Heart left ventricle (tissue), 16 donors: Measurements from ENCODE around the gene NUAK2. TPM values are rescaled to one million over a fixed set of nuclear protein-coding genes. Genes with fewer than 3 reads are reported as not detected.

Source experiments
- ATAC-seq, 4 donors: fragments of 200-7000 bp; cut with Tn5 transposase; one replicate each; pipeline ENCODE4 v1.9.1; 2020 to 2022; ENCODE audit warnings: moderate library complexity in 4 of 4, mild to moderate bottlenecking in 3 of 4, moderate number of reproducible peaks in 1 of 4
- DNase-seq, 5 donors: peaks; one replicate each; pipeline ENCODE4 v3.0.0-alpha.2; 2020
- H3K27ac ChIP-seq, 12 donors: fragments of 200-600 bp; sonication (generic) in 4 of 12; one replicate each; pipeline versions ENCODE4 v1.5.0 to v1.8.0; 2016 to 2022; ENCODE audit warnings: mild to moderate bottlenecking in 2 of 12
- H3K27me3 ChIP-seq, 9 donors: fragments of 200-600 bp; sonication (generic) in 2 of 9; one replicate each; pipeline versions ENCODE4 v1.5.1 to v1.8.0; 2016 to 2022; ENCODE audit warnings: mild to moderate bottlenecking in 3 of 9
- H3K36me3 ChIP-seq, 9 donors: fragments of 200-600 bp; sonication (generic) in 2 of 9; one replicate each; pipeline versions ENCODE4 v1.5.0 to v1.8.0; 2018 to 2022; ENCODE audit warnings: mild to moderate bottlenecking in 2 of 9
- H3K4me1 ChIP-seq, 12 donors: fragments of 200-600 bp; sonication (generic) in 4 of 12; one replicate each; pipeline versions ENCODE4 v1.5.0 to v1.8.0; 2016 to 2022; ENCODE audit warnings: mild to moderate bottlenecking in 3 of 12
- H3K4me3 ChIP-seq, 12 donors: fragments of 200-600 bp; sonication (generic) in 4 of 12; one replicate each; pipeline versions ENCODE4 v1.5.0 to v1.8.0; 2017 to 2022; ENCODE audit warnings: mild to moderate bottlenecking in 9 of 12, moderate library complexity in 4 of 12
- H3K9me3 ChIP-seq, 12 donors: fragments of 200-600 bp; sonication (generic) in 4 of 12; one replicate each; pipeline versions ENCODE4 v1.5.0 to v1.8.0; 2016 to 2022; ENCODE audit warnings: mild to moderate bottlenecking in 1 of 12
- CTCF ChIP-seq, 12 donors: fragments of 200-600 bp; sonication (generic) in 4 of 12; IDR thresholded peaks; one replicate each; pipeline versions ENCODE4 v1.5.0 to v1.8.0; 2018 to 2022; ENCODE audit warnings: antibody characterized with exemption in 12 of 12, mild to moderate bottlenecking in 5 of 12
- POLR2A ChIP-seq, 2 donors: fragments of 450-650 bp; IDR thresholded peaks; one replicate each; pipeline ENCODE4 v1.6.1; 2017; ENCODE audit warnings: antibody characterized with exemption in 2 of 2, mild to moderate bottlenecking in 2 of 2, moderate library complexity in 2 of 2
- WGBS, 4 donors: extraction: QIAGEN DNeasy Blood & Tissue Kit in 2 of 4; methylation state at CpG; one replicate each; pipeline versions ENCODE4 v1.1.5 to v1.1.7; 2013 to 2018; 5-methylcytosine and 5-hydroxymethylcytosine counted together
- intact Hi-C, 10 donors: fragments of 100-400 bp; cut with DNase I; formaldehyde crosslinking; loops; one replicate each; pipeline versions ENCODE4 v1.11.1 to v1.14.2; 2022
- polyA plus RNA-seq, 2 donors: library from polyadenylated mRNA; stranded (reverse); fragments of 200-250 nt; gene quantifications; one replicate each; pipeline ENCODE4 v1.2.3, GENCODE V29; 2013
- total RNA-seq, 9 donors: library from RNA; depleted of rRNA in 2 of 9; stranded (reverse); fragments of >200 nt in 2 of 9; fragmentation: NEBNext Ultra II Directional in 3 of 9; extraction: Animal tissue kit (Norgen Biotek cat#: 25700) in 3 of 9; gene quantifications; one replicate each; pipeline versions ENCODE4 v1.1.0 to v1.2.4, GENCODE V29; 2016 to 2023
- donor health status: ischemic (EF 13 %, LVEDD 7.1; RV severe dilation, severe dysfunction).
- donor health status: healthy with polysubstance abuse.
- donor health status: DM: no; HTN: yes; CAD: no.
- donor health status: DM: no; HTN: no; CAD: no.
- donor health status: ischemic (EF 25% LVEDD 6.9; RV normal size, moderate dysfunction).
- donor health status: ischemic (EF 25% LVEDD 5.7; RV mildly dilated, moderate dysfunction).
- donor health status: healthy.
- donor health status: DM: yes; HTN: yes; CAD: no.
- donor health status: ischemic (EF 35%, LVEDD 5.7; RV mildly dilated, moderate dysfunction).
- donor health status: nonischemic (EF 11% LVEDD 7.7; RV severe dilation, severe dysfunction).
- donor health status: DM: yes; HTN: yes; CAD: no.
- donor health status: PGD.
- donor health status: ischemic (EF 29% LVEDD 5.4; RV normal size, mild dysfunction).
- donor health status: nonischemic (EF 23%, LVEDD 6.1; RV moderate dilation, normal function).

Gene NUAK2
- total and polyA plus RNA-seq, 11 donors: 0.25 to 2.6 (median 0.66) TPM

GRCh38 chr1:205274041-205274691 lies 47.4 kb downstream of the NUAK2 start:
- Histone ChIP-seq H3K4me1 (peaks cover 0 to 33% (median 11%) of the 10 kb centered on the region in 12 donors), H3K4me3 (no peak overlapping the region), H3K27ac (no peak overlapping the region), H3K9me3 (no peaks in the 10 kb centered on the region), H3K27me3 (no peaks in the 10 kb centered on the region), H3K36me3 (no peaks in the 10 kb centered on the region)
- intact Hi-C loops: loop anchor here in 2 of 10 donors (1.0 to 10.0 kb wide), 3 partner anchors 51 to 251 kb away; no protein-coding TSS in a partner anchor
- ATAC-seq: no peak
- DNase-seq: no peak
- 71 to 80% (median 78%) methylated on average over 8 of the region's 8 CpGs for WGBS, 4 donors
- TF ChIP-seq POLR2A (IDR thresholded peaks at IDR 0.05): no peak
- TF ChIP-seq CTCF (IDR thresholded peaks at IDR 0.05): no peak

- intact Hi-C loops: loop anchor here in 9 of 10 donors (1.0 to 10.0 kb wide), 4 partner anchors 51 to 251 kb away; no protein-coding TSS in a partner anchor
- no peaks in the 10 kb centered on the region for H3K27me3 ChIP-seq
- ATAC-seq: peak; percentile 70 to 87 (median 78)
- H3K9me3 ChIP-seq: no peaks in the 10 kb centered on the region
- peak; percentile 75 to 90 (median 80) for DNase-seq
- H3K36me3 ChIP-seq: no peaks in the 10 kb centered on the region
- H3K4me3 ChIP-seq: no peak overlapping the region
- no peak for TF ChIP-seq POLR2A (IDR thresholded peaks at IDR 0.05)
- TF ChIP-seq CTCF (IDR thresholded peaks at IDR 0.05): peak; percentile 93 to 99 (median 99)
- 10 to 20% (median 12%) methylated on average over 5 to 7 of the region's 7 CpGs; no CpG with 5 or more reads in 1 of the 4 donors for WGBS, 4 donors
- H3K4me1 ChIP-seq: peaks cover 0 to 33% (median 11%) of the 10 kb centered on the region in 12 donors
- H3K27ac ChIP-seq: no peak overlapping the region
Measured at GRCh38 chr1:205273551-205273982, 48.0 kb downstream of the NUAK2 start.

GRCh38 chr1:205272536-205272935 lies 49.0 kb downstream of the NUAK2 start:
- H3K27ac ChIP-seq: no peak overlapping the region
- ATAC-seq: no peak

More at GRCh38 chr1:205272536-205272935, 49.0 kb downstream of the NUAK2 start:
- no peak for DNase-seq
- Histone ChIP-seq H3K9me3 (no peaks in the 10 kb centered on the region), H3K4me1 (peaks cover 0 to 36% (median 11%) of the 10 kb centered on the region in 12 donors), H3K4me3 (no peak overlapping the region), H3K27me3 (no peaks in the 10 kb centered on the region), H3K36me3 (no peaks in the 10 kb centered on the region)
- intact Hi-C loops: loop anchor here in 2 of 10 donors (2.0 to 10.0 kb wide), 3 partner anchors 52 to 252 kb away; no protein-coding TSS in a partner anchor
- TF ChIP-seq POLR2A (IDR thresholded peaks at IDR 0.05) (no peak), CTCF (IDR thresholded peaks at IDR 0.05) (no peak)
- WGBS, 4 donors: 86 to 95% (median 86%) methylated on average over 3 of the region's 3 CpGs
